Subcutaneous adipose tissue (tissue), 4 donors: ENCODE results near the gene PTDSS2. TPM values are rescaled to one million over a fixed set of nuclear protein-coding genes. Genes with fewer than 3 reads are reported as not detected.

ENCODE experiments used
- total RNA-seq, 4 donors: library from RNA; depleted of rRNA; stranded (reverse); fragments of >200 nt; gene quantifications; one replicate each; pipeline ENCODE4 v1.1.0, GENCODE V29; 2016
- TF ChIP-seq, protein P1 (sequence below): fragments of 450-650 bp; IDR thresholded peaks from one replicate; pipeline ENCODE4 v1.5.1; 2016; ENCODE audit warnings: low read depth, mild to moderate bottlenecking, control low read depth, antibody characterized with exemption, moderate library complexity

The PTDSS2 gene
- total RNA-seq, 4 donors from 2014 or later = 19.1 to 77.6 (median 26.2) TPM

- TF ChIP-seq, protein P1, sequence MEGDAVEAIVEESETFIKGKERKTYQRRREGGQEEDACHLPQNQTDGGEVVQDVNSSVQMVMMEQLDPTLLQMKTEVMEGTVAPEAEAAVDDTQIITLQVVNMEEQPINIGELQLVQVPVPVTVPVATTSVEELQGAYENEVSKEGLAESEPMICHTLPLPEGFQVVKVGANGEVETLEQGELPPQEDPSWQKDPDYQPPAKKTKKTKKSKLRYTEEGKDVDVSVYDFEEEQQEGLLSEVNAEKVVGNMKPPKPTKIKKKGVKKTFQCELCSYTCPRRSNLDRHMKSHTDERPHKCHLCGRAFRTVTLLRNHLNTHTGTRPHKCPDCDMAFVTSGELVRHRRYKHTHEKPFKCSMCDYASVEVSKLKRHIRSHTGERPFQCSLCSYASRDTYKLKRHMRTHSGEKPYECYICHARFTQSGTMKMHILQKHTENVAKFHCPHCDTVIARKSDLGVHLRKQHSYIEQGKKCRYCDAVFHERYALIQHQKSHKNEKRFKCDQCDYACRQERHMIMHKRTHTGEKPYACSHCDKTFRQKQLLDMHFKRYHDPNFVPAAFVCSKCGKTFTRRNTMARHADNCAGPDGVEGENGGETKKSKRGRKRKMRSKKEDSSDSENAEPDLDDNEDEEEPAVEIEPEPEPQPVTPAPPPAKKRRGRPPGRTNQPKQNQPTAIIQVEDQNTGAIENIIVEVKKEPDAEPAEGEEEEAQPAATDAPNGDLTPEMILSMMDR = no peak
Observed at GRCh38 chr11:425301-425700, 24.8 kb upstream of the PTDSS2 start.

DNA sequence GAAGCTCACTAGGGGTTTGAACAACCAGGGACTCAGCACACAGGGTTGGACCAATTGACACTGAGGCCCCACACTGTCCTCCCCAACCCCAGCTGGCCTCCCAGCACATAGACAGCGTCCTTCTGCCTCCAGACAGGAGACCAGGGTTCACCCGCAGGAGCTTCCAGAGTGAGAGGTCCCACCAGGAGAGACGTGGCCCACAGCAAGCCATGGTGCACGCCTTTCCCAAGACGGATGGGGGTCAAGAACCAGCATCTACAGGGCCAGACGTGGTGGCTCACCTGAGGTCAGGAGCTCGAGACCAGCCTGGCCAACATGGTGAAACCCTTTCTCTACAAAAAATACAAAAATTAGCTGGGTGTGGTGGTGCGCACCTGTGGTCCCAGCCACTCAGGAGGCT is 23.2 kb upstream of the PTDSS2 start:
- TF ChIP-seq, protein P1 = no peak

DNA sequence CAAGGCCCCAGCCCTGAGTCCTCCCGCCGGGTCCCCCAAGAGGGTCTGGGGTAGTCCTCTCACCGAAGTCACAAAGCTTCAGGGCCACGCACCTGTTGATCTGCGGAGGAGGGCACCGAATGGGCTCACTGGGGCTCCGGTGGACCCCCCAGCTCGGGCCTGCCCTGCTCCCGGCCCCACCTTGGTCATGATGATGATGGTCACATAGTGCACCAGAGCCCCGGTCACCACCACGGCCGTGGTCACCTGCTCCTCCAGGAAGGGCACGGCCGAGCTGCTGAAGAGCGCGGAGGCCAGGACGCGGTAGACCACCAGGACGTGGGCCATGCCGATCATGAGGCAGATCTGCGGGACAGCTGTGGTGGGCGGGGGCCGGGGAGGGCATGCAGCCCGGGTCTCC is 21.8 kb upstream of the PTDSS2 start:
- TF ChIP-seq, protein P1 = no peak

DNA sequence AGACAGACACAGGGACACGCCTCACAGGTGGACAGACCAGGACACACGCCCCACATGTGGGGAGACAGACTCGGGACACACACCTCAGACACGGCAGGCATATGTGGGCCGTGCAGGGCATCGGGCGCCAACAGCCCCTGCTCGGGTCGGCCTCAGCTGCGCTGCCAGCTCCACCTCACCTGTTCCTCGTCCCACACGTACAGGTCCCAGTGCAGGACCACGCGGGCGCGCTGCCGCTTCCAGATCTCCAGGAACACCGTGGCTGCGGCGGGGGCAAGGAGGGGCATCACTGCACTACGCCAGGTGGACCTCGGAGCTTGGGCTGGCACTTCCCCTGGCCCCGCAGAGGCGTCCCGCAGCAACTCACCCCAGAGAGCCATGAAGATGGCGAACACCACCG is 20.7 kb upstream of the PTDSS2 start:
- TF ChIP-seq, protein P1 = no peak

- TF ChIP-seq, protein P1 = no peak
Observed at GRCh38 chr11:429931-430456, 20.1 kb upstream of the PTDSS2 start.

- TF ChIP-seq, protein P1 = no peak
Observed at GRCh38 chr11:431921-432320, 18.2 kb upstream of the PTDSS2 start.

DNA sequence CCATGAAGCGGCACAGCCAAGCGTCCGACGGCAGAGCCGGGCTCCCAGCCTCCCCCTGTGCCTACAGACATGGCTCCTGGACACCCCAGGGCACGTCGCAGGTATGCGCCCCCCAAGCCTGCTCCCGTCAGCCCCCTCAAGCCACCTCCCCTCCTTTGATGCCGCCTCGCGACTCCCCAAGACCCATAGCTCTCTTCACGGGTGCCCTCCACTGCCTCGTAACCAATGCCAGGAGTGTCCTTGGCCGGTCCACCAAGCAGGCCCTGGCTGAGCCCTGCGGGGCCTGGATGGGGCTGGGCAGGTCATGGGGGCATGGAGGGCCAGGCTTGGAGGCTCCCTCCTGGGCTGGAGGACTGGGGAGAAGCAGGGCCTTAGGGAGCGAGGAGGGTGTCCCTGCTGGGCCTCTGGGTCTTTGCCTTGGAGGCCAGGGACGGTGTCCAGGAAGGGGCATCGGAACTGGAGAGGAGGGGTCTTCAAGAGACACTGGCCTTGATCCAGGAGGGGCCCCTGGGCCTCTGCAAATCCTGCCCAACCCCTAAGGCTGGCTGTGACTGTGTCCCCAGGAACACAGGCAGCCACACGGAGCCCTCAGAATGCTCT is 17.5 kb upstream of the PTDSS2 start:
- TF ChIP-seq, protein P1 = no peak
